MM.1S (cell line): ENCODE results near the gene CSF1.

ENCODE experiments used
- DNase-seq: peaks from one replicate; pipeline ENCODE4 v3.0.0-alpha.2; 2015
- H2AFZ ChIP-seq: fragments of 300-600 bp; sonication (generic); 2 replicates; pipeline ENCODE4 v1.6.0; 2016; ENCODE audit warnings: antibody characterized with exemption, low read length
- H3F3A ChIP-seq: fragments of 300-600 bp; sonication (generic); 2 replicates; pipeline ENCODE4 v1.6.1; 2016; ENCODE audit warnings: mild to moderate bottlenecking, antibody characterized with exemption, low read length, moderate library complexity, mixed read lengths; ENCODE audit not compliant: insufficient read depth
- H3K27ac ChIP-seq: fragments of 300-600 bp; sonication (generic); 2 replicates; pipeline ENCODE4 v1.5.1; 2016; ENCODE audit warnings: mild to moderate bottlenecking, low read length
- H3K27me3 ChIP-seq: fragments of 300-600 bp; sonication (generic); replicated peaks from 2 replicates; pipeline ENCODE4 v1.6.0; 2016; ENCODE audit warnings: low read length; ENCODE audit not compliant: insufficient read depth
- H3K36me3 ChIP-seq: fragments of 300-600 bp; sonication (generic); replicated peaks from 2 replicates; pipeline ENCODE4 v1.6.1; 2016; ENCODE audit warnings: mild to moderate bottlenecking, low read length, mixed read lengths; ENCODE audit not compliant: insufficient read depth
- H3K4me1 ChIP-seq: fragments of 300-600 bp; sonication (generic); 2 replicates; pipeline ENCODE4 v1.6.1; 2016; ENCODE audit warnings: low read length, mixed read lengths
- H3K4me2 ChIP-seq: fragments of 300-600 bp; sonication (generic); 2 replicates; pipeline ENCODE4 v1.6.0; 2016; ENCODE audit warnings: low read depth, low read length
- H3K4me3 ChIP-seq: fragments of 300-600 bp; sonication (generic); 2 replicates; pipeline ENCODE4 v1.5.1; 2016; ENCODE audit warnings: low read length, mixed read lengths
- H3K79me2 ChIP-seq: fragments of 300-600 bp; sonication (generic); 2 replicates; pipeline ENCODE4 v1.6.1; 2016; ENCODE audit warnings: mixed run types, low read length, mixed read lengths
- H3K9ac ChIP-seq: fragments of 300-600 bp; sonication (generic); 2 replicates; pipeline ENCODE4 v1.6.1; 2016; ENCODE audit warnings: low read length, mixed read lengths
- H3K9me2 ChIP-seq: fragments of 300-600 bp; sonication (generic); replicated peaks from 2 replicates; pipeline ENCODE4 v1.6.1; 2016; ENCODE audit warnings: mild to moderate bottlenecking, low read length, mixed read lengths; ENCODE audit not compliant: insufficient read depth
- H3K9me3 ChIP-seq: fragments of 300-600 bp; sonication (generic); replicated peaks from 2 replicates; pipeline ENCODE4 v1.6.1; 2016; ENCODE audit warnings: mild to moderate bottlenecking, low read length, mixed read lengths; ENCODE audit not compliant: insufficient read depth
- H4K20me1 ChIP-seq: fragments of 300-600 bp; sonication (generic); 2 replicates; pipeline ENCODE4 v1.6.1; 2016; ENCODE audit warnings: mild to moderate bottlenecking, low read length, moderate library complexity, mixed read lengths; ENCODE audit not compliant: insufficient read depth
- EZH2 ChIP-seq: fragments of 300-600 bp; sonication (generic); optimal IDR thresholded peaks from 2 replicates; pipeline ENCODE3; 2017; ENCODE audit warnings: low read depth, mild to moderate bottlenecking, antibody characterized with exemption, low read length, mixed read lengths
- EZH2phosphoT487 ChIP-seq: fragments of 300-600 bp; sonication (generic); IDR thresholded peaks from 2 replicates; pipeline ENCODE4 v1.6.1; 2018; ENCODE audit warnings: antibody characterized with exemption, low read length
- TF ChIP-seq, protein P1 (sequence below): fragments of 300-600 bp; sonication (generic); IDR thresholded peaks from 2 replicates; pipeline ENCODE4 v1.5.1; 2016; ENCODE audit warnings: antibody characterized with exemption, low read length, mixed read lengths

CSF1 gene

DNA sequence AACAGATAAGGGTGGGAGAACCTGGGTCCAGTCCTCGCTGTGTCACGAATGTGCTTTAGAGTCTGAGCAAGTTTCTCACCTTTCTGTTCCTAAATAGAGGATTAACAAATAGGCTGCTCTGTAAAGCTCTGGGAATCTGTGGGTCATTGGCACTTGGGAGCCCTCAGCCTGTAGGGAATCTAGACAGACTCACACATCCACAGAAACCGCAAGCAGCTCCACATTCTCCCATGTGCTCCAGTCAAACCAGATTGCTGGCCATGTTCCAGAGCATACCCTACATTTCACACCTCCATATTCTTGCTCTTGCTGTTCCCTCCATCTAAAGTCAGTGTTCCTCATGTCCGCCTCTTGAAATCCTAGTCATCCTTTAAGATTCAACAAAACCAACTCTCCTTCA, 66.1 kb downstream of the CSF1 start:
- no peak for DNase-seq
- TF ChIP-seq, protein P1, sequence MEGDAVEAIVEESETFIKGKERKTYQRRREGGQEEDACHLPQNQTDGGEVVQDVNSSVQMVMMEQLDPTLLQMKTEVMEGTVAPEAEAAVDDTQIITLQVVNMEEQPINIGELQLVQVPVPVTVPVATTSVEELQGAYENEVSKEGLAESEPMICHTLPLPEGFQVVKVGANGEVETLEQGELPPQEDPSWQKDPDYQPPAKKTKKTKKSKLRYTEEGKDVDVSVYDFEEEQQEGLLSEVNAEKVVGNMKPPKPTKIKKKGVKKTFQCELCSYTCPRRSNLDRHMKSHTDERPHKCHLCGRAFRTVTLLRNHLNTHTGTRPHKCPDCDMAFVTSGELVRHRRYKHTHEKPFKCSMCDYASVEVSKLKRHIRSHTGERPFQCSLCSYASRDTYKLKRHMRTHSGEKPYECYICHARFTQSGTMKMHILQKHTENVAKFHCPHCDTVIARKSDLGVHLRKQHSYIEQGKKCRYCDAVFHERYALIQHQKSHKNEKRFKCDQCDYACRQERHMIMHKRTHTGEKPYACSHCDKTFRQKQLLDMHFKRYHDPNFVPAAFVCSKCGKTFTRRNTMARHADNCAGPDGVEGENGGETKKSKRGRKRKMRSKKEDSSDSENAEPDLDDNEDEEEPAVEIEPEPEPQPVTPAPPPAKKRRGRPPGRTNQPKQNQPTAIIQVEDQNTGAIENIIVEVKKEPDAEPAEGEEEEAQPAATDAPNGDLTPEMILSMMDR, result no peak
- TF ChIP-seq EZH2, result no peak
- no peak for TF ChIP-seq EZH2phosphoT487
- no peaks in the 10 kb centered on the region for H3K27me3 ChIP-seq
- no peak overlapping the region for H3K9ac ChIP-seq
- H3K4me1 ChIP-seq, result no peaks in the 10 kb centered on the region
- H3K9me3 ChIP-seq, result no peaks in the 10 kb centered on the region
- H3K9me2 ChIP-seq, result no peaks in the 10 kb centered on the region
- H3K79me2 ChIP-seq, result no peaks in the 10 kb centered on the region
- no peaks in the 10 kb centered on the region for H4K20me1 ChIP-seq
- no peaks in the 10 kb centered on the region for H3K36me3 ChIP-seq
- no peak overlapping the region for H3K4me3 ChIP-seq
- H3K4me2 ChIP-seq, result no peak overlapping the region
- no peak overlapping the region for H3K27ac ChIP-seq
- no peak overlapping the region for H2AFZ ChIP-seq
- H3F3A ChIP-seq, result no peaks in the 10 kb centered on the region

DNA sequence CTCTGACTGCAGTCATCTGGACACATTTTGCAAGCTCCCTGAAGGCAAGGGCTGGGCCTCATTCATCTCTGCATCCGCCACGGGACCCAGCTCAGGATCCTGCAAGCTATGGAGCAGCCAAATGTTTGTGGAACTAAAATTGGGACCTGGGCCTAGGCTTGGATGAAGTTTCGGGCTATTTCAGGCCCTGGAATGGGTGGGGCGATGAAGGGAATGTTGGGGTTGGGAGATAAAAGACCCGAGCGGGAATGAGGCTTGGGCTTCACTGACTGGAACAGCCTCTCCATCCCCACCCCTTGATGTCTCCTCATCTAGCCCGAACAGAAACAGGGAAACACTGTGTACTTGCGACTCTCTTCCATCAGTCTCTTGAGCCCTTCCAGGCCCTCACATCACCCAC, 66.6 kb downstream of the CSF1 start:
- H3K9me3 ChIP-seq, result no peaks in the 10 kb centered on the region
- no peaks in the 10 kb centered on the region for H3K79me2 ChIP-seq
- no peaks in the 10 kb centered on the region for H3K4me1 ChIP-seq
- DNase-seq, result no peak
- H4K20me1 ChIP-seq, result no peaks in the 10 kb centered on the region
- TF ChIP-seq, protein P1, result no peak
- no peak for TF ChIP-seq EZH2phosphoT487
- no peak for TF ChIP-seq EZH2
- H3K27ac ChIP-seq, result no peak overlapping the region
- H3F3A ChIP-seq, result no peaks in the 10 kb centered on the region
- no peak overlapping the region for H3K4me3 ChIP-seq
- H3K36me3 ChIP-seq, result no peaks in the 10 kb centered on the region
- no peaks in the 10 kb centered on the region for H3K27me3 ChIP-seq
- H3K4me2 ChIP-seq, result no peak overlapping the region
- no peak overlapping the region for H2AFZ ChIP-seq
- no peak overlapping the region for H3K9ac ChIP-seq
- no peaks in the 10 kb centered on the region for H3K9me2 ChIP-seq

DNA sequence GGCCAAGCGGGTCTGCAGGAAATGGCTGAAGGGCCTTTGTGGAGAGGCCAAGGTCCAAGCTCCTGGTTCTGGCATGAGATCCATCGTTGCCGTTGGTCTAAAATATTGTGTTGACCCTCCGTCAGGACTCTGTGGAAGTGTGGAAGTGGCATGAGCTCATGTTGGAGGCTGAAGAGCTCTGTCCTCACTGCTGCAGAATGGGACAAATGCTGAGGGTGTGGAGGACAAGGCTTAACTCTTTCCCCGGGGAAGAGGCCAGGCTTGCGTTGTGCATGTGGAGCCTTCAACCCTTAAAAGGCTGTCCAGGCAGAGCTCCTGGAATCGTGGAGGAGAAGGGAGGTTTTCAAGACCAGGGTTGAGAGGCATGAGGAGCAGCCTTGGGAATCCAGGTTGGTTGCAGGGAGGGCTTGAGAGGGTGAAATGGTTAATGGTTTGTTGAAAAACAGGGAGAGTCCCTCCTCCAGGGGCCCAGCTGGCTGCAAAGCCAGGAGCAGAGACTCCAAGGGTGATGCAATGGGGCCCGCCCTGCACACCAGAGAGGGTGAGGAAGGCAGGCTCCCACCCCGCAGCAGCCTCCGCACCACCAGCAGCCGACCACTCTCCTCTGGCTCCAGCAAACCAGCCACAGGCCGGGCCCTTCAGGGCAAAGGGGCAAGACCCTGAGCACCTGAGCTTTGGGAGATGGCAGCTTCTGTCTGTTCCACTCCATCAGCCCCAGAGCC, 67.2 kb downstream of the CSF1 start:
- Histone ChIP-seq H2AFZ (no peak overlapping the region), H3K9me3 (no peaks in the 10 kb centered on the region), H3K4me1 (no peaks in the 10 kb centered on the region), H3F3A (no peaks in the 10 kb centered on the region), H3K36me3 (no peaks in the 10 kb centered on the region), H3K9ac (no peak overlapping the region), H3K27me3 (no peaks in the 10 kb centered on the region), H3K27ac (no peak overlapping the region), H3K4me3 (no peak overlapping the region), H4K20me1 (no peaks in the 10 kb centered on the region), H3K9me2 (no peaks in the 10 kb centered on the region), H3K4me2 (no peak overlapping the region), H3K79me2 (no peaks in the 10 kb centered on the region)
- no peak for TF ChIP-seq EZH2phosphoT487
- TF ChIP-seq, protein P1, result no peak
- no peak for TF ChIP-seq EZH2
- no peak for DNase-seq
